NCI-H2196 treated with DMSO at 0.1 percent for 48 hours (cell line): Measurements from ENCODE around the gene SENP8.
"Not testable (repeated sequence)": the region's sequence is repeated elsewhere in the genome, so short reads cannot be mapped to it uniquely, and the experiment has no call there.

Experiments used
- DNase-seq: peaks from one replicate; lab custom pipeline; 2025; ENCODE audit not compliant: unreplicated experiment; lab: John Stamatoyannopoulos, UW

The SENP8 gene

DNA sequence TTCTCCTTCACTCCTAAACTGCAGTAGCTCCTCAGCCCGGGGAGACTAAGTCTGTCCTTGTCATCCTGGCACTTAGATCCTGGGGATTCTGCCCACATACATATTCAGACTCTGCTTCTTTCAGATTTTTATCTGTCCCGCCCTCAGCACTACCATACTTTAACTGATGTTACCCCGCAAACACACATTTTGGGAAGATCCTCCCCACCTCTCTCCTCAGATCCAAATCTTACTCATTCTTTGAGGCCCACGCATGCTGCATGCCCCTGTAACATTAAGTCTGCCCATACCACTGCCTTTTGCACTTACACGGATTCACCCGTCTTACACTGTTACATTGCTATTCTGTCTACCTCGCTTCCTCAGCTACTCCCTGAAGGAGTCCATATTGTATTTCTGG lies 36.1 kb downstream of the SENP8 start:
- no peak for DNase-seq

- DNase-seq = peak; percentile 36
Measured at GRCh38 chr15:72155003-72155621, 36.9 kb downstream of the SENP8 start.

GRCh38 chr15:72155635-72156616 lies 37.7 kb downstream of the SENP8 start:
- peak; percentile 47 for DNase-seq

GRCh38 chr15:72156928-72157327 lies 38.7 kb downstream of the SENP8 start:
- no peak for DNase-seq

GRCh38 chr15:72160696-72161245 lies 42.6 kb downstream of the SENP8 start:
- no peak for DNase-seq

DNA sequence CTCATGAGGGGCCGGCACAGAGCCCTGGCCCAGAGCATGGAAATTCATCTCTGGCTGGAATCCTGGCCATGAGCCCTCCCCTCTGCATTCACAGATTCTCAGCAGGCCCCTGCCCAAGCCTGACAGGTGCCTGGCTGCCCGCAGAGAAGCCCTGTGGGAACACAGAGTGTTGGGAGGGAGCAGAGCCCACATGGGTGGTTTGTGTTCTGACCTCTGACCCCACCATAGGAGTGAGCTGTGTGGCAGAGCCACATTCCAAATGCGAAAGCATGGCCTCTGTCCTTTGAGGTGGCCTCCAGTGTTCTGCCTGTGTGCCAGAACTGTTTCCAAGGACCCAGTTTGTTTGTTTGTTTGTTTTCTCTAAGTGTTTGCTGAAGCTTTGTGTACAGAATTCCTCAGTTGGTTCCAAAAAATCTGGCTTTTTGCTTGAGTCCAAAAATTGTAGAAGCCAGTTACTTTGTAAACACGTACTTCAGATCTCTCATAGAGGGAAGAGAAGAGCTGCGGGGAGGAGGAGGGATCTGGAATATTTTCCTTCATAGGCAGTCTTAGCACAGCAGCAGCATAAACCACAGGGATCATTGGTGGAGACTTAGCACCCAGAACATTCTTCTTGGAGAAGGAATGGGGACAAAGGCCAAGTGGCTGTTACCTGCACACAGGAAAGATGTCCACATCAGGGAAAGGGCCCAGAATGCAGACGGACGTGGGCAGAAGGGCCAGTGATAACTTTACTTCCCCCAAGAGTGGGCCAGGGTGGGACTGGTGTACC lies 43.3 kb downstream of the SENP8 start:
- DNase-seq = no peak

DNA sequence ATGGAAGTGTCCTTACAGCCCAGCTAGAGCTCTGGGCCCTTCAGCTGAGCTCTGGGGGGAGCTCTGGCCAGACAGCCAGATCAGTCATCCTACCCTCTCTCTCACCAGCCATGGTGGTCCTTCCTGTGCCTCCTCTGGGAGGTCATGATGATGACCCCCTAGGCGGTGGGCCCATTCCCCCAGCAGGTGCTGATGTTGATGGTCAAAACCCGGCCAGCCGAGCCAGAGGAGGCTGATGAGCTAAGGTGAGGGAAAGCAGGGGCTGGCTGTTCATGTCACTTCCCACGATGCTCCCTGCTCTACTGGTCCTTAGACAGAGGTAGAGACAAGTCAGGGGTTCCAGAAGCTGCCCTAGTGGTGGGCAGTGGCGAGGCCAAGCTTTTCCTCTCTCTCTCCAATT lies 44.4 kb downstream of the SENP8 start:
- no peak for DNase-seq

DNA sequence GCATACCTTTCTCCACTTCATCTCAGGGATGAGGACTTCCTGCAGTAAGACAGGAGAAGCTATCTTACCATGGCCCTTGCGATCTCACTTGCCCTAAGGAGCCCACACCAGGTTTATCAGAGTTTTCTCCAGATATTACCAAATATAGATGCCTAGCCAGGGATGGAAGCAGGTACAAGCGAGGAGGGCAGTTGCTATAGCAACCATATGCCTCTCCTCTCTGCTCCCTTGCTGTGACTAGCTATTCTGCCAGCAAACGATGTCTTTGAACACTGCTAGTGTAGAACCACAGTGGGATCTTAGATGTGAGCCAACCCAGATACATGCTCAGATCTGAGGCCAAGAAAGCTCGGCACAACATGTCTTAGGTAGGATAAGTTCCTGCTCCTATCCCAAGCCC lies 45.5 kb downstream of the SENP8 start:
- no peak for DNase-seq

DNA sequence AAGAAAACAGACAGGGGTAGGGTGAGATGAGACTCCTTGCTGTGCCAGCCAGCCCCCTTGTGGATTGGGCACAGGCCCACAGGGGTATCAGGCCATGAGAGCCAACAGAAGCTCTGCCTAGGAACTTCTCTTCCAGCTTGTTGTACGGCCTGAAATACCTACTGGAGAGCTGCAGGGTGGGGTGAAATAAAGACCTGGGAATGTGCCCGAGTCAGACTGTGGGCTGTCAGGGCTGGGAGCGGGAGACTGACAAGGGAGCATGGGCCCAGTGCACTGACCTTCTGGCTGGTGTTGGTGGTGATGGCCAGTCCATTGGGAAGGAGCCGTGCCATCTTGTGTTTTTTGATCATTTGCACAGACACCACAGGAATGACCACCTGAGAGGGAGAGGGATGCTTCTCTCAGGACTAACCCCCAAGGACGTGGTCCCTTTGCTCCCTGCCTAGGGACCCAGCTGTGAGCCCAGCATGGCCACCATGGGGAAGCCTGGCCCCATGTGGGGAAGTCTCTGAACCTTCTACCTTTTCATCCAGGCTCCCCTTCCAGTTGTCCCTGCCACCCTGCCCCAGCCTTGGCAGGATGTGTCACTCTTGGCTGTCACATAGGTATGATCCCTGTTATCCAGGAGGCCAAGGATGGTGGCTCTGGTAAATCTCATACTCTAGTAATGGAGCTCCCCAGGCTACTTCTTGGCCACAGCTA lies 48.7 kb downstream of the SENP8 start:
- no peak for DNase-seq

GRCh38 chr15:72167445-72167844 lies 49.2 kb downstream of the SENP8 start:
- DNase-seq = no peak

DNA sequence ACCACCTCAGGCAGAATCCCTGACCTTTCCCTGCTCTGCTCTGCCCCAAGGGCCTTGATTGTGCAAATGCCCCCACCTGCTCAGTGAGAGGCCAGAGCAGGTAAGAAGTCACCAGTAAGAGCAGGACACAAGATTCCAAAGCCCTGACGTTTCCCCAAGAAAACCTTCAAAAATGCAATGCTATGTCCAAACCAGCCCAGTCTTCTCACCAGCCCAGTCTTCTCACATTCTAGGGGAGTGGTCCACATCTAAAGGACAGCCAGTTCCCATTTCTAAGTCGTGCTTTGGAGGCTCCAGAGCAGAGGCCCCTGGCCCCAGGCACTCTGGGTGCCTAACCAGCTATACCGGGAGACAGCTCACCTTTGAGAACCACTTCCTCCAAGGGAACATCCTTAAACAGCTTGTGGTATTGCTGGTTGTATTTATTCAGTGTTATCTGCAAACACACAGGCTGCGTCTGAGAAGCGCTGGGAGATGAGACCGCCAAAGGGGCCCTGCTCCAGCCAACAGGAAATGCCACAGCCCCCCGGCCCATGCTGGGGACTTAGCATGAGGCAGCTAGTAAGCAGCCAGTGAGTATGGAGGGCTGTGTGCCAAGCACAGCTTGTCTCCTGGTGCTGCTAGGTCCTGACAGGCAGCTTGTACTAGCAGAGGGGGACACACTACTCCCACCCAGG lies 50.1 kb downstream of the SENP8 start:
- DNase-seq = no peak

DNA sequence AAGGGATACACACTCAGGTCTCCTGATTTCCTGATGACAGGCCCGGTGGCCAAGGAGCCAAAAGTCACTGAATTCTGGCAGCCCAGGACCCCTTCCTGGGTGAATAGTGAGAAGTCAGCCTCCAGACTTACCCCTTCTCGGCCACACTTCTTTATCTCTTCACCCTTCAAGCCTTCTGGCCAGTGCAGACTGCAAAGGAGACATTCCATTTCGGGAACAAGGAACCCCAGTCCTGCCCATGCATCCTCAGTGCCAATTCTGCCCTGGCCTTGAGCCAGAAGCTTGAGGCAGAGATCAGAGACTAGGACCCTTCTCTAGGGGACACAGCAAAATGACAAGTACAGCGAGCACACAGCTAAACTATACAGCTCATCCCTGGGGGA lies 50.6 kb downstream of the SENP8 start:
- no peak for DNase-seq

DNA sequence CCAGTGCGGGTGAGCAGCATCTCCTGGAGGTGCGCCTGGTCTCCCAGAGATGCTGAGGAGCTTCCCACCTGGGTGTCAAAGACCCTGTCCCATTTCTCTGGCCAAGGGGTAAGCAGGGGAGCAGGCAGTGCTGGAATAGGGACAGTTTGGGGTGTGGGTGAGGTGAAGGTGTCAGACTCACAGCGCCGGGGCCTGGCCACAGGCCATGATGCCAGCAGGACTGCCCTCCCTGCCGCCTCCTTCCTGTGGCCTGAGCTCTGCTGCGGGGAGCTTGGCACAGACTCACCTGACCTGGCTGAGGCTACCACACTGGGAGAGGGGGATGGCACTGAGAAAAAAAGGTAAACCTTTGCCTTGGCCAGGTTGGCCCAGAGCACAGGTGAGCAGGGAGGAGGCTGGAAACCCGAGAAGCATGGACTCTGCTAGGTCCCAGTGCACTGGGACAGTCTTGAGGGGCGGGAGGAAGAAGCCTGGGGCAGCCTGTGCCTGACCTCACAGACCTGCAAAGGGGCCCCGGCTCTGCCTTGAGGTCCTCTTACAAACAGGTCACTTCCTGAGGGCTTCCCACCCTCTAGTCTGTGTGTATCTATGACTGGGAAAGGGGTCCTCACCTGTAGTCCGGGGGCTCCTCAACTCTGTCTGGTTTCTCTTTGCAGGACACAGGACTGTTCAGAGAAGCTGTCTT lies 51.2 kb downstream of the SENP8 start:
- peak; percentile 3 for DNase-seq

DNA sequence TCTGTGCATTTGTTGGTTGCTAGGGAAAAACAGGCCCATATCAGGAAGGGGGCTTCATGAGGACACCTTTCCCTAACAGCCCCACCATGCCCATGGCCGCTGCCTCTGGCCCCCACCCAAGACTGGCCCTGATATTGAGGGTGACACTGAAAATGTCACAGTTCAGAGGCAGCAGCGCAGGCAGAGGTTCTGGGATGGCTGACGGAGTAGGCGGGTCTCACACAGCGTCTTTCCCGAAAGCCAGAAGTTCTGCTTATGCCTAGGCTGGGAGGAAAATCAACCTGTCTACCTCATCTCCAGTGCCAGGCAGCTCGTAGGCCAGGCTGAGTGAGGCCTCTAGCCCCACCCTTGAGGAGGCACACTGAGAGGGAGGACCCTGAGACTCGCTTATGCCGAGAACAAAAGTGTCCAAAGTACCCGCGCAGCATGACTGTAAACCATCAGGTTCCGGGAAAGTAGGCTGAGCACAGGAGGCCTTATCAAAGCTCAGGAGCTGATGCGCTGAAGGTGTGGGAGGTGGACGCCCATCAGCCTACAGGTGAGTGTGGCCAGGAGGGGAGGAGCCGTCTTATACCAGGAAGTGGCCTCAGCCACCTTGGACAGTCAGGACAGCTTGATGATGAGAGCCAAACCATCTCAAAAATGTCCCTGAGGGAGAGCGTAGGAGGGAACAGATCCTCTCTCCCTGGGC lies 51.9 kb downstream of the SENP8 start:
- DNase-seq = no peak

DNA sequence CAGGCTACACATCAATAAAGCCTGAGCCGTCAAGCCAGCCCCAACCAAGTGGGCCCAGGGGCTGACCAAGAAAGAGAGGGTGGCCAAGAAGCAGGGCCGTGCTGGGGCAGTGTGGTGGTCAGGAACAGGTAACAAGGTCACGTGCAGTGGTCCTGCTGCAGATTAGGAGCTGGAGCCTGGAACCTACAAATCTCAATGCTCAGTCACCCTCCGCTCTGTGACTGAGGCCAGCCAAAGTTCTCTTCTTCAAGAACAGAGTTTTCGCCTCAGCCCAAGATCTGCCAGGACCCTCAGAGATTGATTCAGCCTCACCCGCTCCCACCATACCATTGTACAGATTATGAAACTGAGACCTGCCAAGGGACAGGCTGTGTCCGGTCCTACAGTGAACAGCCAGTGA lies 52.5 kb downstream of the SENP8 start:
- no peak for DNase-seq

- not testable (repeated sequence) for DNase-seq
Measured at GRCh38 chr15:72171978-72172377, 53.8 kb downstream of the SENP8 start.

GRCh38 chr15:72172796-72173195 lies 54.6 kb downstream of the SENP8 start:
- no peak for DNase-seq

- no peak for DNase-seq
Measured at GRCh38 chr15:72173401-72173800, 55.2 kb downstream of the SENP8 start.
